GM21423 (cell line): ENCODE measurements around the gene PAPOLA.

Experiments used
- ATAC-seq: cut with Tn5 transposase; IDR thresholded peaks from one replicate; pipeline ENCODE4 v1.9.1; 2021; ENCODE audit warnings: mild to moderate bottlenecking, moderate library complexity; ENCODE audit not compliant: unreplicated experiment

Gene PAPOLA

DNA sequence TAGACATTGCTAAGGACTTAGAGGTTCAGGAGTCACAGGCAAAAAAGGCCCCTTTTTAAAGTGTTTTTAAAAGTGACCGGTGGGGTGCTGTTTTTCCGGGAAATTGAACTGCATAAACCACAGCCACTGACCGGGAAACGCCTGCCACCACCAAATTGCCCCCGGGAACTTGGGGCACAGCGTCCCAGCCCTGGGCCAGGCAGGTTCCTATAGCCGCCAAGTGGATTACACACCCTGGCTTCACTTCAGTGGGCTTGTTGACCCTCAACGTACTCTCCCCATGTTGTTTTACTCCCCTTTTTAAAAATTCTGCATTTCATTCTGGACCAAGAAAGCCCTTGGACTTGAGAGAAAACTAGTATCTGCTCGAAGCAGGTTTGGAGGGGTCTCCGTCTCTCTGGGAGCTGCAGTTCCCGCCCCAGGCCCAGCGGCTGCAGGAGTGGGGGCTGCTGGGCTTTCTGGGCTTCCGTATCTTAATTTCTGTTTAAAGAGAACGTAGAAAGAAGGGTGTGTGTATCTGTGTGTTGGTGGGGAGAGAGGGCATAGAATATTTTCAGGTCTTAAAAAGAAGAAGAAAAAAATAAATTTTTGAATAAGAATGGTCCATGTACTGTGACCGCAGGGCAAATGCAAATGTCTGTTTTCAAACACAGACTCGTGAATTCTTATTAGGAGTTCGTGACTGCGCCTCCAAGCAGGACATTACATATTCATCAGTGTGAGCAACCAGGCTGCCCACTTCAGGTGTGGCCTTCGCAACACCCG lies 82.9 kb downstream of the PAPOLA start:
- no peak for ATAC-seq

DNA sequence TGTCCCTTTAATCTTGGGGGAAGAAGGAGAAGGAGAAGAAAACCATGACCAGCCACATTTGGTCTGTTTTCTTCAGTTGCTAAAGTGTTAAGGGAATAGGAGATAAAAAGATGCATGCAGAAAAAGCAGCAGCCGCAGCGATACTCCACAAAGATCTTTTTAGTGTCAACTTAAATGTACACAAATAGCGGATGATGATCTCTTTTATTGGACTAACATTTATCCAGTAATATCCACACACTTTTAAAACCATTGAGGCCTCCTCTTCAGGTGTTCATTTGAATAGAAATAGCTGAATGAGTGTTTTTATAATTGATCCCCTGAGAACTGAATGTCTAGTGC lies 83.5 kb downstream of the PAPOLA start:
- ATAC-seq, result no peak

DNA sequence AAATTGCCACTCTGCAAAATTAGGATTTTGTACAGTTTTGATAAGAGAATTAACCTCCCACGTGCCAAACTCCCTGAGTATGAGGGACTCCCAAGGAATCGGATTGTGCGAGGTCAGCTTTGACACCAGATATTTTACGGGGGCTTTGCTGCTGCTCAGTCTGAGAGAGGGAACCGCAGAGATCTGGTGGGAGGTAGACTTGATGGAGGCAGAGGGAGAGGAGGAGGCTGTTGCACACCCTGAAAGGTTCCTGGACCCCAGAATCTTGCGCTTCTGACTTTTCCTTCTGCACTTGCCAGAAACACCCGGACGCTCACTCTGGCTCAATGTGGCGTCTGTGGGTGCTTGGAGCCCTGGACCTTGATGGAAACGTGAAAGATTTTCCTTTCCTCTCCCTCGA lies 83.9 kb downstream of the PAPOLA start:
- ATAC-seq, result no peak

DNA sequence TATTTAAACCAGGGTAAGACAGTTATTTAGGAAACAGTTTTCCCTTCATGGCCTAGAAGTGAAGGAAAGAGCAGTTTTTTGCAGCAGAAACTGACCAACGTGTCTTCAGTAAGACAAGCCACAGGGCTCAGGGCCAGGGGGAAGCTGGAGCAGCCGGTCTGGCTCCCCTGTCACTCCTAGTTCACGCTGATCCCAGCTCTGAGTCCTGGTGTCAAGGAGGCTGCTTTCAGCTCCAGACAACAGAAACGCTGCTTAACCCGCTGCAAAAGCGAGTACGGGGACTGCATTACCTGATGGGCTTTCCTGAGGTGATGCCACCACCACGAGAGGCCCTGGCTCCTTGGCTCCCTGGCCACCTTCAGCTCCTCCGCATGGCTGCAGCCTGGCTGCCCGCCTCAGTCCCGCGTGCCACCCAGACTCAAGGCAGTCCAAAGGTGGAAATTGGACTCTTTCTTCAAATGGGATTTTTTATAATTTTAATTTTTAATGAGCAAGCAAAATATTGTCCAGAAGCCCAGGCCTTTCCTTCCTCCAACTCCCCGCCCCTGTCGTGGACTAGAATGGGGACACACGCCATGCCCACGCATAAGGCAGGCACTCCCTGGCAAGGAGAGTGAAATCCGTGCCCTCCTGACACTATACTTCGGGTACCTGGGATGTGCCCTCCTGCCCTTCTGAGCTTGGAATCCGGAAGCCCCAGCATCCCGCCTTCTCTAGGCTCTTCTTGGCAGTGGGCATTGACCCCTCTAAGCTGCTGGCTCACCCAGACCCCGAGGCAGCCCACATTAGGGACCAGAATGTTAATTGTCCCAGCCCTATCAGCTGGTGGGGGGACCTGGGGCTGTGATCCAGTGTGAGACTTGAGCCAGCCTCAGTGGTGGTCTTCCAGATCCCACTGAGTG lies 85.0 kb downstream of the PAPOLA start:
- ATAC-seq, result no peak

DNA sequence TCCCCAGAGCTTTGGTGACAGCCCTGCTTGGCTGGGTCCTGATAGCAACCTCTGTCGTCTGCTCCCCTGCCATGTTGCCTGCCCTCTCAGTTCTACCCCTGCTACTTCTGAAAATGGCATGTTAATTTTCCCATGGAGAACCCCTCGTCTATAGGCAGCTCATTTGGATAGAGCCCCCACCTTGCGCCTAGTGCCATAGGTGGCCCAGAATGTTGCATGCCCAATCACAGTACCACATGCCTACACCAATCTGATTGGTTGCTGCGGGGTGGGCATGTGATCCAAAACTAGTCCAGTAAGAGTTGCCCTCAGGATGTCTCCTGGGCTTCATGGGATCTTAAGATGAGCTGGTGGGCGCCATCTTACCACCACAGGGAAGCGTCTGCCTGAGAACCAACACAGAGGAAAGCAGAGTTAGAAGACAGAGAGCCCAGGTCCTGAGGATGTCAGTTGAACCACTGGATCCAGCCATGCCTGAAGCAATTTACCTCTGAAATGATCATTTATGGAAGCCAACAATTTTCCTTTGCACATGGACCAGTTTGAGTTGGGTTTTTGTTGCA lies 85.7 kb downstream of the PAPOLA start:
- no peak for ATAC-seq

DNA sequence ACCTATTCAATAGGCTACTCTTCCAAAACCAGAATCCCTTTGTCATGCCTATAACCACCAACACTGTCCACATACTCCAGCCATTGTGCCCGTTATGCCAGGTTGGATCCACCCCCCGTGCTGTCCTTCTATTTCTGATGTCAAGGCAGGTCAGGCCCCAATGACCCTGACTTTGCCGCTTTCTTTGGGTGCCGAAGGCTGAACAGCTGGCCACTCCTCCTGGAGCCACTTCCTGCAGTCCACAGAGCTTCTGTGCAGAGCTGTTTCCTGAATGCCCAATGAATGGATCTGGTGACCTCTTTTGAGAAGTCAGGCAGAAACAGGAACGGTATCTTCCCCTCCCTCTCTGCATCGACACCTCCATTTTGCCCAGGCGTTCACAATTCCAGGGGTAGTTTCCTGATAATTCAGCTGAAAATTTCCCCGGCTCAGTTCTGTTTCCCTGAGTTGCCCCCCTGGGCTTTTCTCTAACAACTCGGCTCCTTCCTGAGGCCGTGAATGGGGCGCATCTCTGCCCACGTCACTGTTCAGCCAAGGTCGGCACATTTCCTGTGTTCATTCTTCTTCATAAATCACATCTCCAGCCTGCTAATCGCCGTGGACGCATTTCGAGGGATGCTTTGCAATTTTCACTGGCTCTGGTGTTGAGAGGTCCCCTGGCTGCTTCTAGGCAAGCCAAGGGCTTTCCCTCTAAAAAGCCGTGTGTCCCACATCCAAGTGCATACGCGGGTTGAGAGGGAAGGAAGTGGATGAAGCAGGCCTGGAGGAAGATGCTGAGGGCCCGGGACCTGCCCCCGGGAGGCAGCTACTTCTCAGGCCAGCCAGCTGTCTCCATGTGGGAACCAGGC lies 86.5 kb downstream of the PAPOLA start:
- no peak for ATAC-seq

DNA sequence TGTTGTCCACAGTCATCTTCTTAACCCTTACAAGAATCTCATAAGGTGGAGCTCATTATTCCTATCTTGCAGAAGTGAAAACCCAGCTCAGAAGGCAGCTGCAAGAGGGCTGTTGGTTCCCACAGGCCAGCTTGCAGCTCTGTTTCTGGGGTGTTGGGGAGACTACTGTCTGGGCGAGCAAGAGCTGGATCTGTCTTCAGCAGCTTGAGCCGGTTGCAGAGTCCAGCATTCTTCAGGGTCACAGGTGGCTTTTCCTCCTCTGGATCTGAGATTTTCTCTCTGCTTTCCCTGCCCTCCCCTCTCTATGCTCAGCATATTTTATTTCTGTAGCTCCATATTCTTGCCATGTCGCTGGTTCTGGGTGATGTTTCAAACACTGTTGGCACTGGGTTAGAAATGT lies 87.4 kb downstream of the PAPOLA start:
- ATAC-seq, result no peak

DNA sequence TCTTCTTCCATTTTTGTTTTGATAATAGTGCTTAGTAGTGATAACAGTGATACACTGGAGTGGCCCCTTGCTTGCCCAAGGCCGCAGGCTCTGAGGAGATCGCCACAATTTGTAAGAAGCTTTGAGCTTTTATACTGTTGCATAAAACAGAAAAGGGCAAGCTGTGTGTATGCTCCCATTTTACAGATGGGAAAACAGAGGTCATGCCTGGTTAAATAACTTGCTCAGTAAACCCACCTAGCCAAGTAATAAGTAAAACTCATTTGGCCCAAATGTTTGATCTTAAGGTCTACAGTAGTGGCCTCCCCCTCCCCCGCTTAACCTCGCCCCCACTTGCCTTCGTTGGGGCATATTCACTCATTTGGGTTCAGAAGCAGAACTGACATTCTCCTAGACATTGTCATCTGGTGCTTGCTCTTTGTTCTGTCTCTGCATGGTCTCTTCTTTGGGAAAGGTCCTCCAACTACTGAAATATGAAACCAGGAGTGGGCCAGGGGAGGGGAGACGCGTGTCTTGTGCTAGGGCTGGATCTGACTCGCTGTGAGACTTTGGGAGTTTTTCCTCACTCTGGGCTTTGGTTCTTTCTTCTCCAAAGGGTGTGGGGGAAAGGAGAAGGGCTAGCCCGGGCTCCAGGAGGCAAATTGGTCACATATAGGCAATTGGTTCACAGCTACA lies 88.1 kb downstream of the PAPOLA start:
- no peak for ATAC-seq

DNA sequence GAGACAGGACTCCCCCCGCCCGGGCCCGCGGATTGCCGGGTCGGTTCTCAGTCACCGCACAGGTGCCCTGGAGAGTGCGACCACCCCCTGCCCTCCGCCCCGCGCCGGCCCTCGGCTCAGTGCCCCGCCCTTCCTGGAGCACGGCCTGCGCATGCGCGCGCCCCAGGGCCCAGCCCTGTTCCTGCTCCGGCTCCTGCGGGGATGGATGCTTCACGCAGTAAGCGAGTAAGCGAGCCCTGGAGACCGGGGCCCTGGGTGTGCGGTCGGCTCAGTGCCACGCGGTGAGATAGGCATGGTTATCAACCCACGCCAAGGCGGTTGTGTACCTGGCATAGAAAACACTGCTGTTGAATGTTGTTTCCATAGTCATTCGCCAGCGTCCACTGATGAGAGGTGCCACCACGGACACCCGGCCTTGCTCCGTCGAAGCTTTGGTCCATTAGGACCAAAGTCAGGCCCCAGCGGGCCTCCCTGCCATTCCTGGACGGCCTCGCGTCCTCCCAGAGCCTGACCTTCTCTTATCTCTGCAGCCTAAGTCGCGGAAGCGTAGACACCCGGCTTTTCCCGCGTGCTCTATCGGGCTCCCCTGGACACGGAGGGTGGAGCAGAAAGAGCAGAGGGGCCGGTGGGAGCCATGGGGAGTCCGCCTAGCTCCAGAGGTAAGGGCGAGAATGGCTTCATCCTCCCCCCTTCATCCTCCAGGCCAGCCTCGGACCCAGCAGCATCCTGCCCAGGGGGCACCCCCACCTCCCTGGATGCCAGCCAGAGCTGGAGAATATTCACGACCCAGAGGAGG lies 90.6 kb downstream of the PAPOLA start:
- ATAC-seq, result peak; percentile 87

DNA sequence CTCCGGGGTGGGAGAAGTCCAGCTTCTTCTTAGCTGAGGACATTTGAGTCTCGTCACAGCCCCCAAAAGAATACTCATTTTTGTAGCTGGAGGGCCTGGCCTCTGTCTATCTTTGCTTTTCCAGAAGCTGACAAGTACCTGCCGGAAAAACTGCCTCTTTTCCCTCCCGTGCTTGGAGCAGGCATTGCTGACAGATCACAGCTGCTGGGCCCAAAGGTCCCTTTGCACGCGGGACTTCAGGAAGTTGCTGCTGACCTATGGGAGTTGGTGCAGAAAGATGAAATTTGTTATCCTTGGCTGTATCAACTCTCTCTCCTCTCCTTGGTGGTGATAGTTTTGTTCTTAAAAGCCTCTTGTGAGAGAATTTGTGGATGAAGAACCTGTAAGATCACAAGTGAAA lies 92.8 kb downstream of the PAPOLA start:
- ATAC-seq, result no peak

DNA sequence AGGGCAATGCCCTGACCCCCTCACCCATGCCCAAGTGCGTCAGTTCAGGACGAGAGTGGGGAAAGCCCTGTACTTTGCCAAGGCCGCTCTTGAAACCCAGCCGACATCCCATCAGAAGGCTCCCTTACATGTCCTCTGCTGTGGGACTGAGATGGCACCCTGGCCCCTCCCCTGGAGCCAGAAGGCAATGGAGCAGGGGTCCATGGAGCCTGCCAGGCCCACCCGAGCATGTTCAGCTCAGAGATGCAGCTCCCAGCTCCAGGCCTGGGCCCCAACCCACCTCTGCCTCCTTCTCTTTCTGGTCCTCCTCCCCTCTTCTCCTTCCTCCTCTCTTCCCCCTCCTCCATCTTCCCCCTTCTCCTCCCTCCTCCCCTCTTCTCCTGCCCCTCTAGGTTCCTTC lies 95.5 kb downstream of the PAPOLA start:
- no peak for ATAC-seq

DNA sequence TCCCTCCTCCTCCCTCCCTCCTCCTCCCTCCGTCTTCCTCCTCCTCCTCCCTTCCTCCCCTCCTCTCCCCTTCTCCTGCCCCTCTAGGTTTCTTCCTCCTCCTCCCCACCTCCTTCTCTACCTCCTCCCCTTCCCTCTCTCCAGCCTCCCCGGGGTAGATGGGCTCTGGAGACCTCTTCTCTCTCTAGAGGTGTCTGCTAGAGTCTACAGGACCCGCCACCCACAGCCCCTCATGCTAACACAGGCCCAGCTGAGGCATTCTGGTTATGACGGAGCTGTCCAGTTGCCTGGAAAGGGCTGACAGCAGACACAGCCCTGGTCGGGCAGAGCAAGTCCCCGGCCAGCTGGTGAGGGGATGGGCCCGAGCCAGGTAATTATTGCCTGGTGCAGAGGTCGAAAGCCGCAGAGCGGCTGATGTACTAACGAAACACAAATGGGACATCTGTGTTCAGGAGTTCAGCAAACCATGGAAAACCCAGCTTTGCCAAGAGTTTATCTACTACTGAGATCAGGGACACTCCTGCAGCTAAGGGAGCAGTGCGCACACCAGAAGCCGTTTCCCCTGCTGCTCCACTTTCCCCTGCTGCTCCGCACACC lies 96.2 kb downstream of the PAPOLA start:
- ATAC-seq, result no peak

DNA sequence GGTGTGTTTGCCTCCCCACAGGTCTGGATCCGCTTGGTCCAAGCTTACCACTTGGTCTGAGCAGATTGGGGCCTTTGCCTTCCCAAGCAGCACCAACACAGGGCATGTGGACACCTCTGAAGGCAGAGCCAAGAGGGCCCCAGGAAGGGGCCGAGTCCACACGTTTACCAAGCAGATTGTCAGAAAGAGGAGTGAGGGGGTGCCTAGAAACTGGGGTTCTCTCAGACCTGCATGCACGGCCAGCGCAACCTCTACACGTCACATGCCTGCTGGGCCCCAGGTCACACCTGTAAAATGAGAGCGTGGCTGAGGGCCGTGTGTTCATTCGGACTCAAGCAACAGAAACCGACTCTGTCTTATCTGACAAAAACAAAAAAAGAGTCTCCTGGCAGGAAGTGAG lies 96.9 kb downstream of the PAPOLA start:
- ATAC-seq, result no peak

DNA sequence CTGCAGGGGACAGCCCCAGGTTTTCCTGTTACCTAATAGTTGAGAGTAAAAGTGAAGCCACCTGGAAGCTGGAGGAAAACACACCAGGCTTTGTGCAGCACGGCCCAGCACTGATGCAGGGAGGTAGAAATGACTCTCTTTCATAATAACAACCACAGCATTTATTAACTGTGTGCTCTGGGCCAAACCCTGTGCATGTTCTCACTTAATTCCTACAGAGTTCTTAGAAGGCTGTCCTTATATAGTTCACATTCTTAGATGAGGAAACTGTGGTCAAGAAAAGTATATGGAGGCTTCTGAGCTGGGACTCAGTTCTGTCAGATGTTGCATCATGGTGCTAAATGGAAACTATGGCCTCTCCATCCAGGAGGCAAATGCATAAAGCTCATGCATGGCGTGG lies 100.0 kb downstream of the PAPOLA start:
- no peak for ATAC-seq

DNA sequence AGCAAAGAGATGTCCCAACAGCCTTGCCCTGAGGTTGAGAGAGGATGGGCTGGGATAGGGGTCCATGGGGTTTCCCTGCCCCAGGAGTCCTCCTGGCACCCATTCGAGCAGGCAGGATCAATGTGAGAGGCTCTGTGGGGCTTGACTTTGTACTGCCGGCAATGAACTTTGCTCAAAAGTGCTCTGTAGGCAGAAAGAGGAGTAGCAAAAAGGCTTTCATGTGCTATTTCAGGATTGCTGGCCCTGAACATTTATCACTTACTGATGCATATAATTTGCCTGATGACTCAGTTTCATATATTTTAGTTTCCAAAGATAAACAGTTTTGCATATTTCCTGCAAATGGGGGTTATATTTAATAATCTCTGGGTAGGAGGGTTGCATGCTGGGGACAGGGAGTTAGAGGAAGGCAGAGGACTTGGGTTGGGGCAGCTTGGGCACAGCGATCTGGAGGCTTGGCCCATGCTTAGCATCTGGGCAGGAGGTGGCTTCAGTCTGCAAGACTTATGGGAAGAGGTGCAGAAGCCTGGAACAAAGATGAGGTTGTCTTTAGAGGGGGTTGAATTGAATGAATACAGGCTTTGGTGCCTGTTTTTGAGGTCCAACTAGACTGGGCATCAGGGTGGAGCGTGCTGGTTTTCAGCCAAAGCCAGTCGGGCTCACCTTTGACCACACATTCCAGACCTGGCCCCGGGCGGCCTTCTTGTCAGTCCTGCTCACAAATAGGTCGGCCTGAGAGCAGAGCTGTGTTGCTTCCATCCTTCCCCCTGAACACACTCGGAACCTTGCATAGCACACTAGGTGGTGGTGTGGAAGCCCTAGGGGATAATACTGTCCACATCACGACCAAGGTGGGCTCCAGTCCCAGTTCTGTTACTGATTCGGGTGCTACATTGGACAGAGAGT lies 101.4 kb downstream of the PAPOLA start:
- ATAC-seq, result no peak

DNA sequence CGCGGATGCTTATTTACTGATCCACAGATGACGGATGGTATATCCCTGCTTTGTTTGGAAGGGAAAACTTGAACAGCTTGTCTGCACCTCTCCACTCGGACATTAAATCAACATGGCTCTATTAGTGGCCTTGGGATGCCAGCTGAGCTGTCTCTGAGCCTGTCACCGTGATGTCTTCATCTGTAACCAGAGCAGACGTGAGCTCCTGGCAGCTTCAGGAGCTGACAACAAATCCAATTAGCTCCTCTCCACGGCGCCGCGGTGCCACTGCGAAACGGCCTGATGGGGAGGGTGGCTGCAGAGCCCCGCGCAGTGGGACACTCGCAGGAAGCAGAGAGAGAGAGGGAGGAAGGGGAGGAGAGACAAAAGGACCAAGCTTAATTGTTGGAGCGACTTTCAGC lies 112.3 kb downstream of the PAPOLA start:
- no peak for ATAC-seq

DNA sequence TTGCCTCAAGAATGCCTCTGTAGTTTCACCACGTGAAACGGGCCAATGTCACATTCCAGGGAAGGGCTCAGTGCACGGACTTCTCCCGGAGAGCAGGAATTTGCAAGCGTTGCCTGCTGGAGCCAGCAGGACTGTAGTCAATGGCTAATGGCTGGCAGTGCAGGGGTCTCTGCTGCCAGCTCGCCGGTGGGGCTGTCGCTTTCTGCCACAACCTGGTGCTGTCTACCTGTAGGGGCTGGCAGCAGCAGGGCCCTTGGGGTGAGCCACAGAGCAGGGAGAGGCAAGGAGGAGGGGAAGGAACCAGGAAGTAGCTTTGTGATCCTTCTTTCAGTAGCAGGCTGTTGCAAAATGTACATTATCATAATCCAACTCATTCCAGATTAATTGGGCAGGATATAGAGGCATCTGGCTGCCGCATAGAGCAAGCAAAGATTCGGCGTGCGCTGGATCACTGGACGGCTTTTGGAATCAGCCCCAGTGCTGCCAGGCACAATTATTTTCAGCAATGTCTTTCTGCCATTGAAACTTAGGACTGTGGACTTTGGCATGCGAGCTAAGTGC lies 114.1 kb downstream of the PAPOLA start:
- ATAC-seq, result no peak
